Stimulated activated CD4-positive, alpha-beta T cell treated with anti-CD3 and anti-CD28 coated beads, Interleukin-15, amount 100 ng/mL, for 24 hours (primary cell): ENCODE measurements around the gene GPT2.
A peak's percentile ranks its signal among the peaks of the same experiment; 100 is the strongest.

ENCODE experiments used
- DNase-seq: peaks from one replicate; pipeline ENCODE4 v3.0.0-alpha.2; 2020

GPT2 gene

GRCh38 chr16:46972429-46973206 is 88.5 kb downstream of the GPT2 start:
- peak; percentile 64 for DNase-seq

- peak; percentile 95 for DNase-seq
Measured at GRCh38 chr16:46973207-46973995, 89.2 kb downstream of the GPT2 start, which contains the start of gene DNAJA2. Gene DNAJA2, minus strand, starts transcription at chr16:46973674. Its CDS starts 102 bp downstream, at chr16:46973572.

- DNase-seq: no peak
Measured at GRCh38 chr16:46973996-46974324, 89.8 kb downstream of the GPT2 start.

GRCh38 chr16:46974352-46974751 is 90.2 kb downstream of the GPT2 start:
- peak; percentile 30 for DNase-seq

- DNase-seq: no peak
Measured at GRCh38 chr16:46975165-46975564, 91.0 kb downstream of the GPT2 start.

- no peak for DNase-seq
Measured at GRCh38 chr16:46975908-46976470, 91.8 kb downstream of the GPT2 start.

- DNase-seq: peak; percentile 11
Measured at GRCh38 chr16:46976550-46976949, 92.4 kb downstream of the GPT2 start.
